PC-9 (cell line): ENCODE results near the gene RAB10.

ENCODE experiments used
- EZH2 ChIP-seq: fragments of 200-600 bp; sonication (generic); IDR thresholded peaks from 2 replicates; pipeline ENCODE4 v1.8.0; 2017; ENCODE audit warnings: antibody characterized with exemption, low read depth
- TF ChIP-seq, protein P1 (sequence below): fragments of 200-600 bp; sonication (generic); conservative IDR thresholded peaks from 2 replicates; pipeline ENCODE4 v1.6.1; 2017; ENCODE audit warnings: mixed run types, antibody characterized with exemption, mild to moderate bottlenecking, moderate library complexity

DNA sequence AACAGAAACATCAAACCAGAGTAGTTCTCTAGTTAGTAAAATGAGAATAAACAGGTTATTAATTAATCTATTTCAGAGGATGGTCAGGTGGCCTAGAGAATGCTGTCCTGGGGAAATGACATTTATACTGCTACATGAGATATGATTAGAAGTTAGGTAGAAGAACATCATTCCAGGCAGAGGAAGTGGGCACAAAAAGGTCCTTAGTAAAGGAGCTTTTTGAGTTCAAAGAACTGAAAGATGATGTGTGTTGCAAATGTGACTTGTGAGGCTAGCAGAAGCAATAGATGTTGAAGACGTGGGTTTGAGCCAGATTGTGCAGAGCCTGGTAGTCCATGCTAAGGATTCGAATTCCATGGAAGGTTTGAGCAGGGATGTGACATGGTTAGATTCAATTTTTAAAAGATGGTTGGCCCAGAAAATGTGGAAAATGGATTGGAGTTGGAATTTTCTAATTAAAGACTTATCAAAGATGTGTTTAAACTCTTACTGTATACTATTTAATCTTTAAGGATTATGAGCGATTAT is 34.2 kb downstream of the RAB10 start:
- TF ChIP-seq, protein P1, sequence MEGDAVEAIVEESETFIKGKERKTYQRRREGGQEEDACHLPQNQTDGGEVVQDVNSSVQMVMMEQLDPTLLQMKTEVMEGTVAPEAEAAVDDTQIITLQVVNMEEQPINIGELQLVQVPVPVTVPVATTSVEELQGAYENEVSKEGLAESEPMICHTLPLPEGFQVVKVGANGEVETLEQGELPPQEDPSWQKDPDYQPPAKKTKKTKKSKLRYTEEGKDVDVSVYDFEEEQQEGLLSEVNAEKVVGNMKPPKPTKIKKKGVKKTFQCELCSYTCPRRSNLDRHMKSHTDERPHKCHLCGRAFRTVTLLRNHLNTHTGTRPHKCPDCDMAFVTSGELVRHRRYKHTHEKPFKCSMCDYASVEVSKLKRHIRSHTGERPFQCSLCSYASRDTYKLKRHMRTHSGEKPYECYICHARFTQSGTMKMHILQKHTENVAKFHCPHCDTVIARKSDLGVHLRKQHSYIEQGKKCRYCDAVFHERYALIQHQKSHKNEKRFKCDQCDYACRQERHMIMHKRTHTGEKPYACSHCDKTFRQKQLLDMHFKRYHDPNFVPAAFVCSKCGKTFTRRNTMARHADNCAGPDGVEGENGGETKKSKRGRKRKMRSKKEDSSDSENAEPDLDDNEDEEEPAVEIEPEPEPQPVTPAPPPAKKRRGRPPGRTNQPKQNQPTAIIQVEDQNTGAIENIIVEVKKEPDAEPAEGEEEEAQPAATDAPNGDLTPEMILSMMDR = no peak
- no peak for TF ChIP-seq EZH2
